HepG2 (cell line): Measurements from ENCODE around the gene ETNK1. TPM values are rescaled to one million over a fixed set of nuclear protein-coding genes. Genes with fewer than 3 reads are reported as not detected.

Experiments used
- ATAC-seq: fragments of 200-7000 bp; cut with Tn5 transposase; 3 replicates; pipeline ENCODE4 v1.9.1; 2020; ENCODE audit warnings: mild to moderate bottlenecking, moderate library complexity
- BruUV-seq: library from RNA; stranded (reverse); fragments of 400-500 nt; replicated peaks from 2 replicates; lab custom pipeline; 2021; lab: Mats Ljungman, UMichigan
- CTCF ChIA-PET: fragments of 300-600 bp; formaldehyde crosslinking; extraction: SDS; loops from one replicate; lab custom pipeline; 2021; ENCODE audit warnings: low total read pairs, inconsistent platforms, low intra/inter-chr PET ratio; lab: Yijun Ruan, JAX
- POLR2A ChIA-PET: fragments of 350-600 bp; sonication (Branson Sonifier 250); formaldehyde crosslinking; loops from one replicate; lab custom pipeline; 2020; ENCODE audit warnings: antibody characterized with exemption, inconsistent platforms; lab: Yijun Ruan, JAX
- DNase-seq: peaks from one replicate; pipeline ENCODE4 v3.0.0-alpha.2; 2015; ENCODE audit warnings: low spot score
- FAIRE-seq: peaks from 3 replicates; lab custom pipeline; 2011; peaks lifted over from hg19 to GRCh38; lab: Jason Lieb, UNC
- H2AFZ ChIP-seq: one replicate; pipeline ENCODE4 v1.6.1; 2011; ENCODE audit warnings: low read length, inconsistent platforms
- H3K27ac ChIP-seq: fragments of 300-600 bp; 3 replicates; pipeline ENCODE4 v1.8.0; 2011; ENCODE audit warnings: mixed run types, mild to moderate bottlenecking, mixed read lengths, low read length, inconsistent platforms; ENCODE audit not compliant: insufficient read depth; ENCODE audit errors: extremely low read length
- H3K27me3 ChIP-seq, 2 experiments: fragments of 200-600 bp in 1 of 2; 2 replicates in 1 of 2; 3 replicates in 1 of 2; pipeline versions ENCODE4 v1.6.0 to v1.8.0; 2011; ENCODE audit warnings: low read length in 2 of 2, mild to moderate bottlenecking in 2 of 2, moderate library complexity in 2 of 2, inconsistent platforms in 1 of 2; ENCODE audit not compliant: insufficient read depth in 2 of 2, control insufficient read depth in 1 of 2
- H3K36me3 ChIP-seq, 2 experiments: fragments of 200-600 bp in 1 of 2; replicated peaks in 1 of 2; 2 replicates in 1 of 2; 3 replicates in 1 of 2; pipeline versions ENCODE4 v1.5.1 to v1.8.0; 2011; ENCODE audit warnings: low read length in 2 of 2, inconsistent platforms in 1 of 2; ENCODE audit not compliant: insufficient read depth in 2 of 2, control insufficient read depth in 1 of 2
- H3K4me1 ChIP-seq: 2 replicates; pipeline ENCODE4 v1.5.1; 2012; ENCODE audit warnings: low read length, inconsistent platforms; ENCODE audit not compliant: insufficient read depth
- H3K4me2 ChIP-seq: 2 replicates; pipeline ENCODE4 v1.6.0; 2011; ENCODE audit warnings: low read depth, low read length, inconsistent platforms
- H3K4me3 ChIP-seq, 3 experiments: fragments of 200-600 bp in 1 of 3; sonication (generic), shearing (Covaris generic) in 1 of 3; replicated peaks in 1 of 3; 2 replicates each; pipeline ENCODE4 v1.5.1; 2011 to 2016; ENCODE audit warnings: low read length in 3 of 3, inconsistent platforms in 2 of 3, low read depth in 2 of 3, mild to moderate bottlenecking in 2 of 3, control low read depth in 1 of 3, mixed read lengths in 1 of 3; ENCODE audit not compliant: insufficient read depth in 1 of 3
- H3K79me2 ChIP-seq: one replicate; pipeline ENCODE4 v1.6.1; 2011; ENCODE audit warnings: low read length, inconsistent platforms; ENCODE audit not compliant: insufficient read depth
- H3K9ac ChIP-seq: 2 replicates; pipeline ENCODE4 v1.6.0; 2011; ENCODE audit warnings: mild to moderate bottlenecking, low read depth, low read length, inconsistent platforms; ENCODE audit not compliant: insufficient read depth
- H3K9me3 ChIP-seq: 2 replicates; pipeline ENCODE4 v1.5.1; 2012; ENCODE audit warnings: mild to moderate bottlenecking, low read length
- H4K20me1 ChIP-seq: 2 replicates; pipeline ENCODE4 v1.6.0; 2011; ENCODE audit warnings: inconsistent platforms, mild to moderate bottlenecking, low read length, moderate library complexity; ENCODE audit not compliant: insufficient read depth
- ATF7 ChIP-seq, 2 experiments: fragments of 450-650 bp in 1 of 2; sonication (generic) in 1 of 2; formaldehyde crosslinking in 1 of 2; IDR thresholded peaks; 2 replicates each; pipeline versions ENCODE4 v1.4.0 to v1.6.1; 2016 to 2020; ENCODE audit warnings: antibody characterized with exemption in 1 of 2, mild to moderate bottlenecking in 1 of 2, missing genetic modification reagents in 1 of 2
- BCL6 ChIP-seq: IDR thresholded peaks from 2 replicates; pipeline ENCODE4 v1.6.1; 2016; ENCODE audit warnings: missing genetic modification reagents, missing compliant biosample characterization
- EEA1 ChIP-seq: sonication (generic); formaldehyde crosslinking; IDR thresholded peaks from 2 replicates; pipeline ENCODE4 v1.5.1; 2020; ENCODE audit warnings: mild to moderate bottlenecking, missing genetic modification reagents, borderline replicate concordance
- HES4 ChIP-seq: sonication (generic); formaldehyde crosslinking; IDR thresholded peaks from 2 replicates; pipeline ENCODE4 v1.9.0; 2021; ENCODE audit warnings: mild to moderate bottlenecking, missing genetic modification reagents, borderline replicate concordance
- HMG20A ChIP-seq: IDR thresholded peaks from 2 replicates; pipeline ENCODE4 v1.6.1; 2016; ENCODE audit warnings: borderline replicate concordance
- HNF4G ChIP-seq, 2 experiments: sonication (generic) in 1 of 2; formaldehyde crosslinking in 1 of 2; IDR thresholded peaks; 2 replicates each; pipeline versions ENCODE4 v1.4.0 to v1.6.1; 2011 to 2020; ENCODE audit warnings: borderline replicate concordance in 2 of 2, low read depth in 2 of 2, mild to moderate bottlenecking in 2 of 2, low read length in 1 of 2, missing genetic modification reagents in 1 of 2, moderate library complexity in 1 of 2
- POLR2AphosphoS2 ChIP-seq: IDR thresholded peaks from 2 replicates; pipeline ENCODE4 v1.6.1; 2011; ENCODE audit warnings: low read depth, low read length, improper control_type of control experiment
- RFX3 ChIP-seq: IDR thresholded peaks from 2 replicates; pipeline ENCODE4 v1.6.1; 2016; ENCODE audit warnings: missing biosample characterization, missing genetic modification reagents
- SIX1 ChIP-seq: sonication (generic); formaldehyde crosslinking; IDR thresholded peaks from 2 replicates; pipeline ENCODE4 v1.4.0; 2020; ENCODE audit warnings: missing genetic modification reagents, borderline replicate concordance
- ZNF136 ChIP-seq: sonication (generic); formaldehyde crosslinking; IDR thresholded peaks from 2 replicates; pipeline ENCODE4 v1.8.1; 2022; ENCODE audit warnings: low read depth, mild to moderate bottlenecking, moderate library complexity, missing genetic modification reagents
- ZNF441 ChIP-seq: sonication (generic); formaldehyde crosslinking; IDR thresholded peaks from 2 replicates; pipeline ENCODE4 v1.7.0; 2021; ENCODE audit warnings: missing genetic modification reagents, borderline replicate concordance
- ZNF629 ChIP-seq: sonication (generic); formaldehyde crosslinking; conservative IDR thresholded peaks from 2 replicates; pipeline ENCODE4 v1.5.0; 2020; ENCODE audit warnings: missing genetic modification reagents
- ZNF672 ChIP-seq: sonication (generic); formaldehyde crosslinking; IDR thresholded peaks from 2 replicates; pipeline ENCODE4 v1.8.1; 2022; ENCODE audit warnings: missing genetic modification reagents
- ZNF7 ChIP-seq: IDR thresholded peaks from 2 replicates; pipeline ENCODE4 v1.6.1; 2016; ENCODE audit warnings: missing biosample characterization, missing genetic modification reagents
- ZNF777 ChIP-seq: sonication (generic); formaldehyde crosslinking; IDR thresholded peaks from 2 replicates; pipeline ENCODE4 v1.4.0; 2020; ENCODE audit warnings: missing genetic modification reagents
- WGBS: methylation state at CpG from one replicate; pipeline ENCODE4 v1.1.6; 2017; ENCODE audit warnings: low lambda C conversion rate; 5-methylcytosine and 5-hydroxymethylcytosine counted together
- in situ Hi-C: cut with HindIII; loops from 2 replicates; pipeline ENCODE4 v1.10.0; 2017; ENCODE audit warnings: low pct_unique_long_range_greater_than_20kb; ENCODE audit not compliant: extremely low pct_ligation_motif_present
- intact Hi-C: fragments of 100-400 bp; cut with micrococcal nuclease; formaldehyde crosslinking; loops from one replicate; pipeline ENCODE4 v1.10.0; 2022; ENCODE audit not compliant: unreplicated experiment
- polyA plus RNA-seq, 8 experiments: library from polyadenylated mRNA; depleted of rRNA in 3 of 8; stranded (reverse) in 7 of 8; unstranded in 1 of 8; fragments of >200 nt; fragmentation: Illumina TruSeq in 4 of 8; extraction: Trizol in 4 of 8; gene quantifications; 2 replicates each; pipeline versions ENCODE4 v1.2.1 to v1.2.3, GENCODE V29; 2011 to 2016; ENCODE audit warnings: low read depth in 4 of 8, missing spikeins in 1 of 8, mixed read lengths in 1 of 8; ENCODE audit not compliant: insufficient read depth in 1 of 8
- total RNA-seq, 5 experiments: library from RNA; depleted of rRNA; stranded (reverse); fragments of >200 nt; fragmentation: Illumina TruSeq; extraction: Trizol; gene quantifications; 2 replicates each; pipeline ENCODE4 v1.2.3, GENCODE V29; 2016; ENCODE audit warnings: low read depth in 1 of 5
- TF ChIP-seq, protein P1 (sequence below): sonication (generic); formaldehyde crosslinking; IDR thresholded peaks from 2 replicates; pipeline ENCODE4 v1.8.1; 2023; ENCODE audit warnings: missing genetic modification reagents, inconsistent platforms, borderline replicate concordance
- TF ChIP-seq, protein P2 (sequence below): sonication (generic); formaldehyde crosslinking; IDR thresholded peaks from 2 replicates; pipeline ENCODE4 v1.4.0; 2020; ENCODE audit warnings: missing genetic modification reagents
- TF ChIP-seq, protein P3 (sequence below): sonication (generic); formaldehyde crosslinking; IDR thresholded peaks from 2 replicates; pipeline ENCODE4 v1.8.1; 2023; ENCODE audit warnings: mild to moderate bottlenecking, missing genetic modification reagents, borderline replicate concordance

Gene ETNK1
- total and polyA plus RNA-seq, 2 of the 13 experiments (the other 11 are each of a cell fraction or from before 2014, with no cell fraction given): 14.4 to 55.7 TPM

DNA sequence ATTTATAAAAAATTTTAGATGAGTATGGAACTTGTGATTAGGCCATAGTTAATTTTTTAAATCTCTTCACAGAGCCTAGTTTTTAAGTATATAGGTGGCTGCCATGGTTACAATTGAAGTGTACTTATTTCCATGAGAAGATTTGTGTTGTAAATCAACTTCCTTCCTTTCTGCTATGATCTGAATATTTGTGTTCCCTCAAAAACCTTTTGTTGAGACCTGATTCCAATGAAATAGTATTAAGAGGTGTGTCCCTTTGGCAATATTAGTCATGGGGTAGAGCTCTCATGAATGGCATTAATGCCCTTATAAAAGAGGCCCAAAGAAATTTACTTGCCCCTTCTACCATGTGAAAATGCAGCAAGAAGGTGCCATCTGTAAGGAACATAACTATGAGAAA lies 28.8 kb downstream of the ETNK1 start:
- H3K4me1 ChIP-seq: no peaks in the 10 kb centered on the region
- DNase-seq (no peak), FAIRE-seq (no peak), ATAC-seq (no peak)
- H3K9me3 ChIP-seq: no peaks in the 10 kb centered on the region
- POLR2A ChIA-PET: no interaction called here
- TF ChIP-seq ZNF777 (CRISPR knock-in tag) (no peak), ZNF629 (CRISPR knock-in tag) (no peak), ZNF441 (no peak), SIX1 (CRISPR knock-in tag) (no peak), ATF7 (IDR thresholded peaks at IDR 0.05) (no peak), ATF7 (CRISPR knock-in tag; IDR thresholded peaks at IDR 0.05) (no peak), HMG20A (CRISPR knock-in tag) (no peak)
- TF ChIP-seq, protein P1, sequence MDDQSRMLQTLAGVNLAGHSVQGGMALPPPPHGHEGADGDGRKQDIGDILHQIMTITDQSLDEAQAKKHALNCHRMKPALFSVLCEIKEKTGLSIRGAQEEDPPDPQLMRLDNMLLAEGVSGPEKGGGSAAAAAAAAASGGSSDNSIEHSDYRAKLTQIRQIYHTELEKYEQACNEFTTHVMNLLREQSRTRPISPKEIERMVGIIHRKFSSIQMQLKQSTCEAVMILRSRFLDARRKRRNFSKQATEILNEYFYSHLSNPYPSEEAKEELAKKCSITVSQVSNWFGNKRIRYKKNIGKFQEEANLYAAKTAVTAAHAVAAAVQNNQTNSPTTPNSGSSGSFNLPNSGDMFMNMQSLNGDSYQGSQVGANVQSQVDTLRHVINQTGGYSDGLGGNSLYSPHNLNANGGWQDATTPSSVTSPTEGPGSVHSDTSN (CRISPR knock-in tag): no peak
- H3K4me2 ChIP-seq: no peak overlapping the region
- intact Hi-C loops (no loop called here), in situ Hi-C loops (no loop called here)
- no peak overlapping the region for H3K27ac ChIP-seq
- H2AFZ ChIP-seq: no peak overlapping the region
- peaks cover 0 to 5% of the 10 kb centered on the region in 2 experiments; a peak in 3 of 5 replicates for H3K36me3 ChIP-seq
- peaks cover 21% of the 10 kb centered on the region for H3K79me2 ChIP-seq
- no TSS peak for BruUV-seq
- no peaks in the 10 kb centered on the region for H3K27me3 ChIP-seq
- H3K4me3 ChIP-seq: no peak overlapping the region
- no peaks in the 10 kb centered on the region for H4K20me1 ChIP-seq
- H3K9ac ChIP-seq: no peak overlapping the region
- CTCF ChIA-PET: no interaction called here

DNA sequence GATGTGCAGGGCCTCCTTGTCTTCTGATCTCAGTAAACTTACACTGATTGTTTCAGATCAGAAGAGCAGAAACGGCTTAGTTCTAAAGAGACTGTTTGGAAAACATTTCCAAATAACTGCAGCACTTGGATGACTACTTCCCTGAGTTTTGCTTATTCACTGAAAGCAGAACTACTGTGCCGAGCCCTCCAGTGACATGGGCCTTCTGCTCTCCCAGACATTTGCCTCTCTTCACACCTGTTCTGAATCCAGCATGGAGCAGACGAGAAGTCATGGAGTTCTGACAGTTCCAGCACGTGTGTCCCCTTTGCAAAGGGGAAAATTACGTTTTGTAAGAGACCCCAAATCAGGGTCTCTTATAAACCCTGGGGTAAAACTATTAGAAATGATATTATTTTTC lies 31.4 kb downstream of the ETNK1 start:
- no peak for DNase-seq
- H3K9me3 ChIP-seq: no peaks in the 10 kb centered on the region
- intact Hi-C loops: no loop called here
- no peak overlapping the region for H2AFZ ChIP-seq
- CTCF ChIA-PET: no interaction called here
- no peak for ATAC-seq
- 94% methylated on average over 5 of the region's 5 CpGs for WGBS
- H3K4me2 ChIP-seq: no peak overlapping the region
- H3K36me3 ChIP-seq: peaks cover 0 to 2% of the 10 kb centered on the region in 2 experiments; a peak in 3 of 5 replicates
- H3K27me3 ChIP-seq: no peaks in the 10 kb centered on the region
- no peak overlapping the region for H3K4me3 ChIP-seq
- TF ChIP-seq BCL6 (CRISPR knock-in tag): no peak
- no peak for TF ChIP-seq ZNF7 (CRISPR knock-in tag)
- no peak for TF ChIP-seq RFX3 (CRISPR knock-in tag)
- no peak for TF ChIP-seq ZNF672 (CRISPR knock-in tag)
- no peak for TF ChIP-seq ZNF136 (CRISPR knock-in tag)
- no peak for TF ChIP-seq POLR2AphosphoS2
- no peak for TF ChIP-seq HES4 (CRISPR knock-in tag)
- no peak for TF ChIP-seq EEA1 (CRISPR knock-in tag)
- TF ChIP-seq, protein P2, sequence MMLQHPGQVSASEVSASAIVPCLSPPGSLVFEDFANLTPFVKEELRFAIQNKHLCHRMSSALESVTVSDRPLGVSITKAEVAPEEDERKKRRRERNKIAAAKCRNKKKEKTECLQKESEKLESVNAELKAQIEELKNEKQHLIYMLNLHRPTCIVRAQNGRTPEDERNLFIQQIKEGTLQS (CRISPR knock-in tag): no peak
- TF ChIP-seq HNF4G (IDR thresholded peaks at IDR 0.05; ENCODE audit: borderline replicate concordance, low read depth, low read length): no peak
- no peak for TF ChIP-seq HNF4G (CRISPR knock-in tag; IDR thresholded peaks at IDR 0.05; ENCODE audit: borderline replicate concordance, low read depth)
- TF ChIP-seq, protein P3, sequence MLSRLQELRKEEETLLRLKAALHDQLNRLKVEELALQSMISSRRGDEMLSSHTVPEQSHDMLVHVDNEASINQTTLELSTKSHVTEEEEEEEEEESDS (CRISPR knock-in tag): no peak
- TF ChIP-seq, all 625 proteins: peak for 0
- Histone ChIP-seq H4K20me1 (no peaks in the 10 kb centered on the region), H3K79me2 (peaks cover 21% of the 10 kb centered on the region), H3K9ac (no peak overlapping the region), H3K4me1 (no peaks in the 10 kb centered on the region), H3K27ac (no peak overlapping the region)
- no peak for FAIRE-seq
- in situ Hi-C loops: no loop called here
- no TSS peak for BruUV-seq
- POLR2A ChIA-PET: no interaction called here
